Caki2 (cell line): Measurements from ENCODE around the gene MINDY3. TPM values are rescaled to one million over a fixed set of nuclear protein-coding genes. Genes with fewer than 3 reads are reported as not detected.

ENCODE experiments used
- DNase-seq: peaks from one replicate; pipeline ENCODE4 v3.0.0-alpha.2; 2015; ENCODE audit warnings: low read depth
- in situ Hi-C: cut with HindIII; loops from 2 replicates; pipeline ENCODE4 v1.10.0; 2016; ENCODE audit warnings: low sequenced_read_pairs, low pct_unique_long_range_greater_than_20kb, mixed read lengths
- total RNA-seq: library from RNA; depleted of rRNA; stranded (reverse); fragments of >200 nt; shearing (Covaris generic); gene quantifications from 2 replicates; pipeline ENCODE4 v1.2.3, GENCODE V29; 2014; ENCODE audit warnings: low replicate concordance

The MINDY3 gene
- total RNA-seq, 1 experiment from 2014 or later, result 17.0 TPM

DNA sequence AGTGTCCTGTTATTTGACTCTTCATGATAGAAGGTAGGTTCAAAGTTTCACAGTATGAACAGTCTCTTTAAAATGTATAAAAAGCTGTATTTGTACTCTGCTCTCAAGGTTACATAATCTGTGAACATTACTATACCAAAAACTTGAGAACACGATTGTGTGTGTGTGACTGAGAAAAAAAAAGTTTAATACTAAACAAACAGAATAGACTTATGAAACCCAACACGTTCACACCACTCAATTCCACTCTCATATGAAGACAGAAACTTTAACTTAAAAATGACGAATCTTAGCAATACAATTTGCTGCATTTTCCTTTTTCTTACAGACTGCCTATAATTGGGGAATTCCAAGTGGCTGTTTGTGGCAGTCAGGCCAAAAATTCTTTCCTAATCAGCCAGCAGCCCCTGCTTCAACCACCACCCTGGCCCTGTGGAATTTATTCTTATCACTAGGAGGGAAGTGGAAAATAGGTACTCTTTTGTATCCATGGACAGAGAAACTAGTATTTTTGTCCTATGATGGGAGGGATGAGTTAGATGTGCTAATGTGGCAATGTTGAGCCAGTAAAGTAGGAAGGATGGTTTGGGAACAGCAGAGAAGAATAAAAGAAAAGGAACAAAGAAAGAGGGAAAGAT is 42.8 kb downstream of the MINDY3 start:
- DNase-seq, result no peak
- in situ Hi-C loops, result no loop called here

DNA sequence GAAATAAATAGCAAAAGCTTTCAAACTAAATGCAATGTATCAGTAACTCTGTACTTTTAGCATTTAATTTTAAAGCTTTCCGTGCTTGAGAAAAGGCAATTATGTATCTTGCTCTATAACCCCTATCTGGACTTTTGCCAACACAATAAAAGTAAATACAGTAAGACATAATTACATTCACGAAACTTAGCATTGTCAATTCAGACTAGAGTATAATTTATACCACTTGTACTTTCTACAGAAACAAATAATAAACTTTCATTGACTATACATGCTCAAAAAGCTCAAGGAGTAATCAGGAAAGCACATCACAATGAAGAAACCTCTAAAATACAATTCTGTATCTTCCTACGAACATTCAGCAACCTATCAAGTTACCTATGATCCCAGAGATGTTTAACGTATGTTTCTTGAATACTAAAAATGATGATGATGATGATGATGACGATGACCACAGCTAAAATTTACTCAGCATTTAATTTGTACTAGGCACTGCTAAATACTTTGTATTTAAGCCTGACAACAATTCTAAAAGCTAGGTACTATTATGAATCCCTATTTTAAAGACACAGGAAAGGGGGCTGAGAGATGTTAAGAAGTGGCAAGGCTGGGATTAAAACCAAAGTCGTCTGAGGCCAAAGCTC is 44.9 kb downstream of the MINDY3 start:
- no peak for DNase-seq
- in situ Hi-C loops, result no loop called here

GRCh38 chr10:15814565-15814964 is 45.7 kb downstream of the MINDY3 start:
- in situ Hi-C loops, result no loop called here

DNA sequence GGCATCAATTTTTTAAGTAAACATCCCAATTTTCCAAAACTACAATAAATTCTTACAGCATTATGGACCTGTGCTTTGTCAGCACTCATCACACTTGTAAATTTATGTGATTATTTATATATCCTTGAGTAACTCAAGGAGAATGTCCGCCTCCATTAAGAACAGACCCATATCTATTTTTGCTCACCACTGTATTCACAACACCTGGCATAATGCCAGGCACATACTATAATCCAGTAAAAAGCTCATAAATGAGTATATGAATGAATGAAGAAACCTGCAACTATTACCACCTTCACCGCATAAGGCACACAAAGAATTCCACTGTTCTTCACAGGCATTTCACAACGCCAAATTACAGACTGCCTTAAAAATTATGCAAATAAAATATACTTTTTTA is 46.9 kb downstream of the MINDY3 start:
- in situ Hi-C loops, result no loop called here
- no peak for DNase-seq

More at GRCh38 chr10:15814565-15814964, 45.7 kb downstream of the MINDY3 start:
- no peak for DNase-seq

GRCh38 chr10:15809450-15809849 is 50.9 kb downstream of the MINDY3 start:
- no peak for DNase-seq
- in situ Hi-C loops, result no loop called here

- DNase-seq, result no peak
- in situ Hi-C loops, result no loop called here
Observed at GRCh38 chr10:15808204-15808797, 52.0 kb downstream of the MINDY3 start.

DNA sequence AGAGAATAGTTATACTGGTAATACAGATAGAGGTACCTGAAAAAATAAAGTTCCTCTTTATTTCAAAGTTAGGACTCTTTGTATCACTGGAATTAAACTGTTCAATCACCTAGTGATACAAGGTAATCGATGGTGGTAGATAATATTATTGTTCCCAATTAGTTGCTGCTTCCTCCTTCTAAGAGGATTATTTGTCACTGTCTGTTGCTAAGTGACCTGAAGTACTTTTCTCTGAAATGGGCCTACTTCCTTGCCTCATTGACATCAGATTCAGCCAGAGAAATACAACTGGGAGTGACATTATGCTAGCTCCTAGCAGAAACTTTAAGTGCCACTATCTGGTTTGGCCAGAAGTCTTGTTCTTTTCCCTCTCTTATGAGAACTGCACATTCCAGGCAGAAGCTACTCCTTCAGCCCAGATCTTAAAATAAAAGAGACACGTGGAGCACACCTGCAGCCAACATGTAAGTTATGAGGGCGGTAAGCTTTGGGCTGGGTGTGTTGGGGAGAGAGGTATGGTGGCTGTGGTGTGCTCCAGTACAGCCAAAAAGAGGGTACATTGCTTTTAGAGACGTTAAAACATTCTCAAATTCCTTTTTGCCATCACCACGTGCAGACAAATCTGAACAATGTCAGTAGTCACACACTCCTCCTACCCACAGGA is 54.8 kb downstream of the MINDY3 start:
- DNase-seq, result no peak
- in situ Hi-C loops, result no loop called here

DNA sequence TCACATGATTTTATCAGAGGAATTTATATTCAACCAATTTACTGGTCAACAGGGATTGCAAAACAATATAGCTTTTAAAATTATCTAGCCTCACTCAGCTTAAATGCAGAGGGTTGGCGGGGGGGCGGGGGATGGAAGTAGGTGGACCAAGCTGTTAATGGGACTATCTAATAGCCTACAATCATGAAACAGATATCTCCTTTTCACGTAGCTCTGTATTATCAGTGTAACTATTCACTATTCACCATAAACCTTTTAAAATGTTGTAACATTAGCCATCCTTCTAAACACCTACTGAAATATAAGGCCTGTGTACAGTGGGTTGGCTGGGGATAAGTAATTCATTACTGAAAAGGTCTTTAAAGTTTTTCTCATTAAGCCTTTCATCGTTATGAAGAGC is 56.2 kb downstream of the MINDY3 start:
- in situ Hi-C loops, result no loop called here
- DNase-seq, result no peak

DNA sequence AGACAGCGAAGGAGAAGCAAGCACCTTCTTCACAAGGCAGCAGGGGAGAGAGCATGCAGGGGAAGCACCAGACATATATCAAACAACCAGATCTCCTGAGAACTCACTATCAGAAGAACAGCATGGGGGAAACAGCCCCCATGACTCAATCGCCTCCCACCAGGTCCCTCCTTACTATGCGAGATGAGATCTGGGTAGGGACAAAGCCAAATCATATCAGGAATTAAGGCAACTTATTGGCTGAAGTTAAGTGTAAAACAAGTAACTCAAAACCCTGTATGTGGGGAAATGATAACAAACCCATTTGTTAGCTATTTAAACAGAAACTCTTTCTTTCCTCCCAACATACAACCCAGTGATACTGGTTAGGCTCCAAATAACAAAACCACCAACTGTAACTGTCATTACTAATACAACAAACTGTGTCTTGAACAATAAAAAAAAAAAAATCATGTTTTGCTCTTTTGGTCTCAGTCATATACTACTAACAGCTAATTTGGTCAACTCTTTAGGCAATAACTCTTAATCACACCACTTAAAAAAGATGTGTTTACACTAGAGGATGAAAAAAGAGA is 57.8 kb downstream of the MINDY3 start:
- in situ Hi-C loops, result no loop called here
- DNase-seq, result no peak

DNA sequence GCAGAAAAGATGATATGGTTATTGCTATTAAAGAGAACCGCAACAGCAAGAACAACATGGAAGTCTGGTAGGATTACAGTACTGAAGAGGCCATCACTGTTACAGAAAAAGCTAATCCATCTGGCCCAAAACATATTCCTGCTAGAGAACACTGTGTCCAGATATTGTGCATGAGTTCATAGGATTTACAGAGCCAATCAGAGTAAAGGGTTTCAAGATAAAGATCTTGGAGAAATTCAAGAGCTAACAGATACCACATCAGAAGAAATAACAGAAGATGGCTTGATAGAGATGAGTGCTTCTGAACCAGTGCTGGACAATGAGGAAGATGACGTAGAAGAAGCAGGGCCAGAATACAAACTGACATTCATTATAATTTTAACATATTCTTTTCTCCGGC is 58.7 kb downstream of the MINDY3 start:
- no peak for DNase-seq
- in situ Hi-C loops, result no loop called here

DNA sequence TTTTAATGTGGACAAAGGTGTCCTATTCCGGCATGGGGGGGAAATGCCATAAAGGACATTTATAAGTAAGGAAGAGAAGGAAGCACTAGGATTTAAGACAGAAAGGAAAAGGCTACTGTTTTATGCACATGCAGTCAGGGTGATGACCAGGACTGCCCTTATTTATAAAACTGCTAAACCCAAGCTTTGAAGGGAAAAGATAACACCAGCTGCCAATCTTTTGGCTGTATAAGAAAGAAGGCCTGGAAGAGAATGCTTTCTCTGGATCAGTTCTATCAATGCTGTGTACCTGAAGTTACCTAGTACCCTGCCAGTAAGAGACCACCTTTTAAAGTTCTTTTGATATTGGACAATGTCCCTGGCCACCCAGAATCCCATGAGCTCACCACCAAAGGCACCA is 59.2 kb downstream of the MINDY3 start:
- in situ Hi-C loops, result no loop called here
- DNase-seq, result no peak

GRCh38 chr10:15797346-15797745 is 63.0 kb downstream of the MINDY3 start:
- in situ Hi-C loops, result no loop called here
- DNase-seq, result no peak

GRCh38 chr10:15796762-15797161 is 63.5 kb downstream of the MINDY3 start:
- no peak for DNase-seq
- in situ Hi-C loops, result no loop called here

GRCh38 chr10:15796098-15796759 is 64.1 kb downstream of the MINDY3 start:
- in situ Hi-C loops, result no loop called here

DNA sequence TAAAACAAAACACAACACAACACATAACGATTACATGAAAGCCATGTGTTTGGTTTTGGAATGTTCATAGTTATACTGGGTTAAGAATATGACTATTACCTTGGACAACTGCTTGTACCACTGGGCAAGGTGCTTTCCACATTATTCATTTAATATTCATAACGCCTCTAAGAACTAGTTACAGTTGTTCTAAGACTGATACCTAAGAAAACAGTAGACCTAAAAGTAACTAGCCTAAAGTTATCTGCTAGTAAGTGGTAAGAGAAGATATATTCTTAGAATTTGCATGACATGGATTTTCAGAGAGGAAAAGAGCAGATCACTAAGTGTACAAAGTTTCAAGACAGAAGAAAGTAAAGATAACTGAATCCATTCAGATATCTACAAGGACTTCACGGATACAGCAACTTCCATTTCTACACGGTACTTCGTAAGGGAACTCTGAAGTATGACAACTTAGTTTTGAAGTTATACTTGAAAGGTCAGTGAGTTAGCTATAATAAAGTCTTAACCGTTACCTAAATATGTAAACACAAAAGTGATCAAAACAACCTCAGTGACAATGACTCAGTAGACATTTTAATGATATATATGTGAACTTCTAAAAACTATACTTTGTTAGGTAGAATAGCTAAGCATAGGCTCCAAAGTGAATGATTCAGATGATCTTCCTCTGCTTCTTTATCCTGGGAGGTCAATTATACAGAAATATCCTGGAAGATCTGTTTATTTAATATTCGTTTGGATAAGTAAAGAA is 65.1 kb downstream of the MINDY3 start:
- DNase-seq, result no peak
- in situ Hi-C loops, result no loop called here

More at GRCh38 chr10:15796098-15796759, 64.1 kb downstream of the MINDY3 start:
- no peak for DNase-seq

DNA sequence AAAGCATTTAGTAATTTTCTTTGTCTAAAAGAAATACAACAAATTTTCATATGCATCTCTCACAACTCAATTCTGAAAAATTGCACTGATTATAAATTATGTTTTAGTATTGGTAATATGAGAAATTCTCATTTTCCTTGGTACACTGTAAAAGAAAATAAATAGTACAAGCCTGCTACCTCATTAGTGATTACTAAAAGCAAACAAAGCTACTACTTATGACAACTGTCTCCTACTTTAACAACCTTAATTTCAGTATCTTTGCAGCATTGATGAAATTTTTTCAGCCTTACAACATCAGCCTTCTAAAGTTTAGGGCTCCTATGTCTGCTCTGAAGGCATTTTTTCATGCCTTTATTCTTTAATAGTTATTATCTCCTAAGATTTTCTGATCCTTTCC is 65.7 kb downstream of the MINDY3 start:
- in situ Hi-C loops, result no loop called here
- no peak for DNase-seq

DNA sequence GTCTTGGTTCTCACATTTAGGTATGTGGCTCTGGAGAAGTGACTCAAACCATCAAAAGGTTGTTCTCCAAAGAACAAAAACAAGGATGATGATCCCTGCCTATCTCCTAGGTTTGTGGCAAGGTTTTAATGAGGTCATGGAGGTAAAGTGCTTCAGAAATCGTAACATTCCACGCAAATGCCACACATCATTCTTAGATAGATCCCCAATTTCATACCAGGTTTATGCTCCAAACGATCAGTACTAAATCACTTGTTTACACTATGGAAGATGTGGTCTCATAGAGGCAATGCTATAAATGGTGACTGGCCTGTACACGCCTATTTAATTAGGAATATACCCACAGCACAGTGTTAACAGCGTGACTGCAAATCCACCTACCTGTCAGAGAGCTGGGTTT is 66.6 kb downstream of the MINDY3 start:
- in situ Hi-C loops, result no loop called here
- DNase-seq, result no peak

DNA sequence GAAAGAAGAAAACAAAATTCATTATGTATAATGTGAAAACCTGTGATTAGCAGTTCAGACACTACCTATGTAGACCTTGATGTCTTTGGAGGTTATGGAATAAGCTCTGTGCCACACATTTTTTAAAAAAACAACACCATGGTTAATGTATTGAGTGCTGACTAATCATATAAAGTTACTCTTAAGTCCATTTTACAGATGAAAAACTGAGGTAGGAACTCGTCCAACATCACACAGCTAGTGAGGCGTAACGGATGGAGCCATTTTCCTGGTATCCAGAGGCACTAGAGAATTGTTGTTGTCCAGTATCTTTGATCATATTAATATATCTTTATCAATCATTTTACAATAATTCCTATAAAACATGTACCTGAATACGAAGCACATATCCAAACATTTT is 67.5 kb downstream of the MINDY3 start:
- in situ Hi-C loops, result no loop called here
- no peak for DNase-seq
